IPS-18a (cell line): ENCODE results near the gene DDX43.
"Not testable (repeated sequence)": the region's sequence is repeated elsewhere in the genome, so short reads cannot be mapped to it uniquely, and the experiment has no call there.

Experiments used
- H3K27ac ChIP-seq: one replicate; pipeline ENCODE4 v1.5.1; 2013; ENCODE audit warnings: low read length
- H3K27me3 ChIP-seq: one replicate; pipeline ENCODE4 v1.6.1; 2013; ENCODE audit warnings: mild to moderate bottlenecking, low read length; ENCODE audit not compliant: control insufficient read depth, insufficient read depth
- H3K36me3 ChIP-seq: one replicate; pipeline ENCODE4 v1.6.1; 2013; ENCODE audit warnings: low read depth, low read length; ENCODE audit not compliant: control insufficient read depth
- H3K4me1 ChIP-seq: one replicate; pipeline ENCODE4 v1.6.1; 2013; ENCODE audit warnings: low read depth, low read length; ENCODE audit not compliant: control insufficient read depth
- H3K4me3 ChIP-seq: one replicate; pipeline ENCODE4 v1.5.1; 2013; ENCODE audit warnings: low read length
- H3K9ac ChIP-seq: one replicate; pipeline ENCODE4 v1.6.1; 2013; ENCODE audit warnings: mild to moderate bottlenecking, low read length, moderate library complexity
- H3K9me3 ChIP-seq: one replicate; pipeline ENCODE4 v1.6.1; 2013; ENCODE audit warnings: low read depth, low read length; ENCODE audit not compliant: control insufficient read depth

The DDX43 gene

DNA sequence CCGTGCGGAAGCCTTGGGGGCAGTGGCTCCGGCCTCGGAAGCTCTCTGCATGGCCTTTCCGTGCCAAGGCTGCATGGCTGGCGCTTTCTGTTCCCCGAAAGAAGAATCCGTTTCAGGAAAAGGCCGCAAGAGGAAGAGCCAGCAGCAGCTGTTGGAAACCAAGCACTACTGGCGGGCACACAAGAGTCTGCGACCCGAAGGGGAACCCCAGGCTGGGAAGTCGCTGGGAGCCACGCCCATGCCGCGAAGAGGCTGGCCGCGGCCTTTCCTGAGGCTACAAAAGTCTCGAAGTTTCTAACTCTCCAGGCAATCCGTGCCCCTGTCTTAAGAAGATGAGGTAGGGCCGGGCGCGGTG lies 57.5 kb downstream of the DDX43 start, which contains the start of gene CGAS:
Gene CGAS, minus strand, starts transcription at position 191 of the 355 bp plus-strand sequence. Its CDS starts 116 bp downstream, at position 75.
- Histone ChIP-seq H3K4me3 (peak within 1 kb of the TSS; percentile 69), H3K9me3 (no peaks in the 10 kb centered on the region), H3K27ac (no peak within 1 kb of the TSS), H3K9ac (peak within 1 kb of the TSS; percentile 57), H3K36me3 (no peaks in the 10 kb centered on the region), H3K27me3 (peaks cover 11% of the 10 kb centered on the region), H3K4me1 (no peaks in the 10 kb centered on the region)

DNA sequence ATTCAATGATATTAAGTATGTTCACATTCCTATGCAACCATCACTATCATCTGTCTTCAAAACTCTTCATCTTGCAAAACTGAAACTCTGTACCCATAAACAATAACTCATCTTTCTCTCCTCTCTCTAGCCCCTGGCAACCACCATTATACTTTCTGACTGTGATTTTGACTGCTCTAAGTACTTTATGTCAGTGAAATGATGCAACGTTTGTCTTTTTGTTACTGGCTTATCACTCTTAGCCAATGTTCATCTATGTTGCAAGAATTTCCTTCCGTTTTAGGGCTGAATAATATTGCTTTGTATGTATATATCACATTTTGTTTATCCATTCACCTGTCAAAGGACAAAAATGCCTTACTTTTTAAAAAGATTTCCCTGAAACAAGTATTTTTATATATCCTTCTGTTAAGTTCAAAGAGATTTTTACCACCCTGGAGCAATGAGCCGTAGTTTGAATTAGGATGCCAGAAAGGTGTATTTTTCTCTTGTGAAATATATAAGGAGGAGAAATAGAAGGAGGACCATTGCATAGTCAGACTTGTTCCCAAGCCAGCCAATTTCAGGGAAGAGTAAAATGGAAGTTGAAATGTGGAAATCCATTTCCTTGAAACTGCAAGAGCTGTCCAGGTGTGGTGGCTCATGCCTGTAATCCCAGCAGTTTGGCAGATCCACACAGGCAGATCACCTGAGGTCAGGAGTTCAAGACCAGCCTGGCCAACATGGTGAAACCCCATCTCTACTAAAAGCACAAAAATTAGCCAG lies 61.4 kb downstream of the DDX43 start:
- H3K27me3 ChIP-seq, result peaks cover 9% of the 10 kb centered on the region
- H3K4me1 ChIP-seq, result no peaks in the 10 kb centered on the region
- no peaks in the 10 kb centered on the region for H3K9me3 ChIP-seq
- no peak overlapping the region for H3K4me3 ChIP-seq
- no peak overlapping the region for H3K9ac ChIP-seq
- H3K27ac ChIP-seq, result no peak overlapping the region
- H3K36me3 ChIP-seq, result no peaks in the 10 kb centered on the region

DNA sequence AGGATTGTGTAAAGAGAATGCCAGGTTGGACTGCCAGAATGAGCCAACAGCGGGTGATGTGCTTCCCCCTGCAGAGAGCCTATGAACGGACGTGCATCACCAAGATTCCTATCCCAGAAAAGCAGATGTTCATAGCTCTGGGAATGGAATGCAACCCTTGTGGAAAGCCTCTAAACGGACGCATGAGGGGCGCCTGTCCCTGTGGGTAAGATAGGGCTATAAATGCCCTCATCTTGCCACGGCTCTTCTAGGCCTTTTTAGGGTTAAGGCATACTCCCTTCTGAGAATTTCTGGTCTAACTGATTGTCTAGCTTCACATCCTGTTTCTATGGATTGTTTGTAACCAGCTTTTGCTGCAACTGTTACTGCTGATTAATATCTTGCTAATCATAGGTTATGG lies 64.8 kb downstream of the DDX43 start:
- H3K27ac ChIP-seq, H3K4me1 ChIP-seq, H3K4me3 ChIP-seq, H3K27me3 ChIP-seq, H3K9me3 ChIP-seq, H3K36me3 ChIP-seq, H3K9ac ChIP-seq: not testable (repeated sequence)

DNA sequence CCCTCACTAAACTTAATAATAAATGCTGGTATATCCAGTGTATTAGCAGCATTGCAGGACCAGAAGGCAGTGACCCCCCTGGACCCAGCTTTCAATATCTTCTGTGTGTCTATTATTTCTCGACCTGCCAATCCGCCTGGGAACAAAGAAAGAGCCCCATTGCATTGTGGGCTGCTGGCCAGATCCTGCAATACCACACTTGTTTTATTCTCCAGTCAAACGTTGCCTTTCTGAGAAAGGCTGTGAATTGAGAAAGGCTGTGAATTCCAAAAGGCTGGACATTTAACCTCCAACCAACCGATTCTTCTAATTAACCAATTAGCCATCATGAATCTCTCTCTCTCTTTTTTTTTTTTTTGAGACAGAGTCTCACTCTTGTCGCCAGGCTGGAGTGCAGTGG lies 65.4 kb downstream of the DDX43 start:
- H3K4me1 ChIP-seq, result no peaks in the 10 kb centered on the region
- H3K27ac ChIP-seq, result no peak overlapping the region

DNA sequence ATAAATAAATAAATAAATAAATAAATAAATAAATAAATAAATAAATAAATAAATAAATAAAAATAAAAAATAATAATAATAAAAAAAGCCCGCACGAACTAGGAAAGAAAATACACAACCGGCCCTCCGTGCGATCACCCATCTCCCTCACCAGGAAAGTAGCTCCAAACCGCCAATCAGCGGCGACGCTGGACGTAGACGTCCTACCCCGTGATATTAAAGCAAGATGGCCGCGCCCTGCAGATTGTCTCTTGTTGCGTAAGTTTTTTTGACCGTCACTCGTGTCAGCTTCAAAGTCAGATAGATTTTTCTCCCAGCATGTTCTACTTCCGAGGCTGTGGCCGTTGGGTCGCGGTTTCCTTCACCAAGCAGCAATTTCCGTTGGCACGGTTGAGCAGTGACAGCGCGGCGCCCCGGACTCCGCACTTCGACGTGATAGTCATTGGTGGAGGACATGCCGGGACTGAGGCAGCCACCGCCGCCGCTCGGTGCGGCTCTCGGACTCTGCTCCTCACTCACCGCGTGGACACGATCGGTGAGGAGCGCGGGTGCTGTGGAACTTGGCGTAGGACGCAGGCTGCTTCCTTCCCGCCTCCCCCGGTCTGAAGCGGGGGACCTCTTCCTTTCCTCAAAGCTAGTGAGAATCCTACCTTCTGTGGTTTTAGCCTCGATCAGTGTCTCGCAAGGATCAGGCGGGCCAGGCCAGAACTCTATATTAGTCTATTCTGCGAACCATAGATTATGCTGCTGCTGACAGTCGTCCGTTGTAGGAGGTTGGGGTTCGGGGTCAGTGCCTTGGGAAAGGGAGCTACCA lies 67.1 kb downstream of the DDX43 start, which contains the start of gene MTO1:
Gene MTO1, plus strand, starts transcription at position 201 of the 814 bp plus-strand sequence. Its CDS starts 118 bp downstream, at position 319.
- H3K9me3 ChIP-seq, result no peaks in the 10 kb centered on the region
- peak within 1 kb of the TSS; percentile 93 for H3K9ac ChIP-seq
- peak within 1 kb of the TSS; percentile 53 for H3K27ac ChIP-seq
- H3K36me3 ChIP-seq, result peaks cover 6% of the 10 kb centered on the region
- H3K27me3 ChIP-seq, result no peaks in the 10 kb centered on the region
- no peaks in the 10 kb centered on the region for H3K4me1 ChIP-seq
- peak within 1 kb of the TSS; percentile 99 for H3K4me3 ChIP-seq

More for the DNA sequence above, 65.4 kb downstream of the DDX43 start:
- H3K9ac ChIP-seq, result no peak overlapping the region
- H3K9me3 ChIP-seq, result no peaks in the 10 kb centered on the region
- no peaks in the 10 kb centered on the region for H3K36me3 ChIP-seq
- no peak overlapping the region for H3K4me3 ChIP-seq
- H3K27me3 ChIP-seq, result no peaks in the 10 kb centered on the region
